Keratinocyte (primary cell): ENCODE measurements around the gene CYB5R4. TPM values are rescaled to one million over a fixed set of nuclear protein-coding genes. Genes with fewer than 3 reads are reported as not detected.
"Not testable (repeated sequence)": the region's sequence is repeated elsewhere in the genome, so short reads cannot be mapped to it uniquely, and the experiment has no call there.

Source experiments
- DNase-seq: peaks from one replicate; pipeline ENCODE4 v3.0.0-alpha.2; 2011; ENCODE audit warnings: low read depth, missing footprints, low spot score
- FAIRE-seq: peaks from 2 replicates; lab custom pipeline; 2011; peaks lifted over from hg19 to GRCh38; lab: Jason Lieb, UNC
- H2AFZ ChIP-seq: 2 replicates; pipeline ENCODE4 v1.6.0; 2012; ENCODE audit warnings: low read length, control low read depth, inconsistent platforms; ENCODE audit not compliant: control insufficient read depth
- H3K27ac ChIP-seq: 2 replicates; pipeline ENCODE4 v1.5.1; 2011; ENCODE audit warnings: low read length; ENCODE audit not compliant: control insufficient read depth, insufficient read depth
- H3K27me3 ChIP-seq: 3 replicates; pipeline ENCODE4 v1.6.0; 2011; ENCODE audit warnings: low read length; ENCODE audit not compliant: control insufficient read depth, insufficient read depth; ENCODE audit errors: extremely low read depth
- H3K36me3 ChIP-seq, 2 experiments: 2 replicates in 1 of 2; 3 replicates in 1 of 2; pipeline ENCODE4 v1.5.1; 2011; ENCODE audit warnings: low read length in 2 of 2, mild to moderate bottlenecking in 1 of 2; ENCODE audit not compliant: control insufficient read depth in 2 of 2, insufficient read depth in 2 of 2; ENCODE audit errors: extremely low read depth in 1 of 2
- H3K4me1 ChIP-seq: 3 replicates; pipeline ENCODE4 v1.5.1; 2011; ENCODE audit warnings: low read length; ENCODE audit not compliant: control insufficient read depth, insufficient read depth; ENCODE audit errors: extremely low read depth
- H3K4me2 ChIP-seq: 3 replicates; pipeline ENCODE4 v1.6.0; 2011; ENCODE audit warnings: low read depth, low read length; ENCODE audit not compliant: control insufficient read depth, insufficient read depth; ENCODE audit errors: extremely low read depth
- H3K4me3 ChIP-seq, 3 experiments: fragments of 200-600 bp in 1 of 3; sonication (generic) in 1 of 3; 2 replicates in 2 of 3; 3 replicates in 1 of 3; pipeline ENCODE4 v1.5.1; 2011 to 2016; ENCODE audit warnings: low read length in 3 of 3, mild to moderate bottlenecking in 3 of 3, control low read depth in 2 of 3, inconsistent platforms in 1 of 3, low read depth in 1 of 3, mixed read lengths in 1 of 3, mixed run types in 1 of 3, moderate library complexity in 1 of 3; ENCODE audit not compliant: control insufficient read depth in 2 of 3, insufficient read depth in 2 of 3; ENCODE audit errors: extremely low read depth in 1 of 3
- H3K79me2 ChIP-seq: 2 replicates; pipeline ENCODE4 v1.6.0; 2012; ENCODE audit warnings: low read length; ENCODE audit not compliant: control insufficient read depth, insufficient read depth
- H3K9ac ChIP-seq: 3 replicates; pipeline ENCODE4 v1.6.0; 2011; ENCODE audit warnings: low read length; ENCODE audit not compliant: control insufficient read depth, insufficient read depth; ENCODE audit errors: extremely low read depth
- H3K9me1 ChIP-seq: 3 replicates; pipeline ENCODE4 v1.6.0; 2011; ENCODE audit warnings: low read length; ENCODE audit not compliant: control insufficient read depth, insufficient read depth; ENCODE audit errors: extremely low read depth
- H3K9me3 ChIP-seq: 2 replicates; pipeline ENCODE4 v1.5.1; 2012; ENCODE audit warnings: low read depth, low read length; ENCODE audit not compliant: control insufficient read depth
- H4K20me1 ChIP-seq: 3 replicates; pipeline ENCODE4 v1.6.0; 2011; ENCODE audit warnings: low read length; ENCODE audit not compliant: control insufficient read depth, insufficient read depth; ENCODE audit errors: extremely low read depth
- EZH2 ChIP-seq: IDR thresholded peaks from one replicate; pipeline ENCODE4 v1.6.1; 2012; ENCODE audit warnings: inconsistent platforms, mild to moderate bottlenecking, low read length, moderate library complexity
- dilution Hi-C: fragments of 300-500 bp; cut with MboI; formaldehyde crosslinking; loops from one replicate; pipeline ENCODE4 v1.7.0; 2020; ENCODE audit warnings: low sequenced_read_pairs; ENCODE audit not compliant: extremely low pct_ligation_motif_present
- polyA plus RNA-seq, 5 experiments: library from polyadenylated mRNA; depleted of rRNA in 3 of 5; stranded (reverse) in 3 of 5; stranded (forward) in 1 of 5; unstranded in 1 of 5; fragments of >200 nt; gene quantifications; 1 replicate in 1 of 5; 2 replicates in 3 of 5; 3 replicates in 1 of 5; pipeline versions ENCODE4 v1.2.1 to v1.2.3, GENCODE V29; 2011 to 2012; ENCODE audit warnings: missing spikeins in 2 of 5, low read depth in 1 of 5, low replicate concordance in 1 of 5
- TF ChIP-seq, protein P1 (sequence below), 3 experiments: IDR thresholded peaks in 1 of 3; conservative IDR thresholded peaks in 1 of 3; optimal IDR thresholded peaks in 1 of 3; 2 replicates in 2 of 3; 3 replicates in 1 of 3; pipeline versions ENCODE3 to v1.5.1; 2011; ENCODE audit warnings: low read length in 3 of 3, mild to moderate bottlenecking in 3 of 3, moderate library complexity in 2 of 3, control low read depth in 1 of 3, inconsistent platforms in 1 of 3; ENCODE audit not compliant: insufficient read depth in 2 of 3; ENCODE audit errors: extremely low read depth in 1 of 3

Gene CYB5R4
- polyA plus RNA-seq, 1 donor (not counting 4 experiments of a cell fraction or from before 2014, with no cell fraction given) = 14.0 TPM

DNA sequence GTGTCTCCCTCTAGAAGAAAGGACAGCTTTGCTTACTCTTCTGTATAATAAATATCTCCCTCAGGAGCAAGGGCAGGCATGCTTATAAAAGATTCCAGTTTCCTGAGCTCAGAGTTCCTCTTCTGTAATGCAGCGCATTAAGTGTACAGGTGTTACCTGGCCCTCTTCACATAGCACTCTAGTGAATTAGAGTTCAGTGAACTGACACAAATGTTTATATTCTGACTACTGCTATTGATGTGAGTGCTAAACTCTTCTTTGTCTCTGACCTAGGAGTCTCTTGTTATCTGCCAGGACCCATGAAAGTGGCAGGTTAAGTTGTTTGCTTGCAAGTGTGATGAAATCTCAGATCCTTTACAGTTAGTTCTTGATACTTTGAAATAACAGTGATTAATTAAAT is 33.5 kb downstream of the CYB5R4 start:
- H3K4me1 ChIP-seq = no peaks in the 10 kb centered on the region
- no peaks in the 10 kb centered on the region for H4K20me1 ChIP-seq
- no peak overlapping the region for H2AFZ ChIP-seq
- dilution Hi-C loops = no loop called here
- no peak overlapping the region for H3K9ac ChIP-seq
- H3K27ac ChIP-seq = no peak overlapping the region
- H3K36me3 ChIP-seq = peaks cover 0 to 2% of the 10 kb centered on the region in 2 experiments
- H3K9me3 ChIP-seq = no peaks in the 10 kb centered on the region
- H3K27me3 ChIP-seq = no peaks in the 10 kb centered on the region
- no peaks in the 10 kb centered on the region for H3K9me1 ChIP-seq
- H3K4me3 ChIP-seq = no peak overlapping the region
- no peak overlapping the region for H3K4me2 ChIP-seq
- no peaks in the 10 kb centered on the region for H3K79me2 ChIP-seq
- no peak for DNase-seq
- FAIRE-seq = no peak
- TF ChIP-seq, protein P1, sequence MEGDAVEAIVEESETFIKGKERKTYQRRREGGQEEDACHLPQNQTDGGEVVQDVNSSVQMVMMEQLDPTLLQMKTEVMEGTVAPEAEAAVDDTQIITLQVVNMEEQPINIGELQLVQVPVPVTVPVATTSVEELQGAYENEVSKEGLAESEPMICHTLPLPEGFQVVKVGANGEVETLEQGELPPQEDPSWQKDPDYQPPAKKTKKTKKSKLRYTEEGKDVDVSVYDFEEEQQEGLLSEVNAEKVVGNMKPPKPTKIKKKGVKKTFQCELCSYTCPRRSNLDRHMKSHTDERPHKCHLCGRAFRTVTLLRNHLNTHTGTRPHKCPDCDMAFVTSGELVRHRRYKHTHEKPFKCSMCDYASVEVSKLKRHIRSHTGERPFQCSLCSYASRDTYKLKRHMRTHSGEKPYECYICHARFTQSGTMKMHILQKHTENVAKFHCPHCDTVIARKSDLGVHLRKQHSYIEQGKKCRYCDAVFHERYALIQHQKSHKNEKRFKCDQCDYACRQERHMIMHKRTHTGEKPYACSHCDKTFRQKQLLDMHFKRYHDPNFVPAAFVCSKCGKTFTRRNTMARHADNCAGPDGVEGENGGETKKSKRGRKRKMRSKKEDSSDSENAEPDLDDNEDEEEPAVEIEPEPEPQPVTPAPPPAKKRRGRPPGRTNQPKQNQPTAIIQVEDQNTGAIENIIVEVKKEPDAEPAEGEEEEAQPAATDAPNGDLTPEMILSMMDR (optimal IDR thresholded peaks at IDR 0.05 in 1 of 3, IDR thresholded peaks at IDR 0.05 in 1 of 3, conservative IDR thresholded peaks at IDR 0.05 in 1 of 3; ENCODE audit: extremely low read depth in 1 of 3, insufficient read depth in 2 of 3, low read length in 3 of 3) = no peak
- TF ChIP-seq EZH2 = no peak

DNA sequence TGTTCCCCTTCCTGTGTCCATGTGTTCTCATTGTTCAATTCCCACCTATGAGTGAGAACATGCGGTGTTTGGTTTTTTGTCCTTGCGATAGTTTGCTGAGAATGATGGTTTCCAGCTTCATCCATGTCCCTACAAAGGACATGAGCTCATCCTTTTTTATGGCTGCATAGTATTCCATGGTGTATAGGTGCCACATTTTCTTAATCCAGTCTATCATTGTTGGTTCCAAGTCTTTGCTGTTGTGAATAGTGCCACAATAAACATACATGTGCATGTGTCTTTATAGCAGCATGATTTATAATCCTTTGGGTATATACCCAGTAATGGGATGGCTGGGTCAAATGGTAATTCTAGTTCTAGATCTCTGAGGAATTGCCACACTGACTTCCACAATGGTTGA is 37.6 kb downstream of the CYB5R4 start:
- H3K4me1 ChIP-seq, H3K4me2 ChIP-seq, H3K9me1 ChIP-seq, DNase-seq, H4K20me1 ChIP-seq, dilution Hi-C loops, H3K27me3 ChIP-seq, H3K36me3 ChIP-seq, H3K9ac ChIP-seq, H2AFZ ChIP-seq, H3K79me2 ChIP-seq, H3K27ac ChIP-seq, FAIRE-seq, H3K9me3 ChIP-seq, H3K4me3 ChIP-seq: not testable (repeated sequence)

DNA sequence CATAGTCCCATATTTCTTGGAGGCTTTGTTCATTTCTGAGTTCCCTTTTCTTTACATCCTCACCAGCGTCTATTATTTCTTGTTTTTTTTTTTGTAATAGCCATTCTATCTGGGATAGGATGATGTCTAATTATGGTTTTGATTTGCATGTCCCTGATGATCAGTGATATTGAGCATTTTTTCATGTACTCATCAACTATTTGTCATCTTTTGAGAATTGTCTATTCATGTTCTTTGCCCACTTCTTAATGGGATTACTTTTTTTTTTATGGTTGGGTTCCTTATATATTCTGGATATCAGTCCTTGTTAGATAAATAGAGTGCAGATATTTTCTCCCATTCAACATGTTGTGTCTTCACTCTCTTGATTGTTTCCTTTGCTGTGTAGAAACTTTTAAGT is 42.1 kb downstream of the CYB5R4 start:
- Histone ChIP-seq H3K4me1 (no peaks in the 10 kb centered on the region), H3K79me2 (peaks cover 9% of the 10 kb centered on the region), H3K9ac (no peak overlapping the region), H2AFZ (no peak overlapping the region), H3K4me2 (no peak overlapping the region), H4K20me1 (no peaks in the 10 kb centered on the region), H3K4me3 (no peak overlapping the region), H3K27me3 (no peaks in the 10 kb centered on the region), H3K9me1 (no peaks in the 10 kb centered on the region), H3K36me3 (no peaks in the 10 kb centered on the region), H3K9me3 (no peaks in the 10 kb centered on the region), H3K27ac (no peak overlapping the region)
- DNase-seq (no peak), FAIRE-seq (no peak)
- dilution Hi-C loops = no loop called here
- no peak for TF ChIP-seq EZH2
- TF ChIP-seq, protein P1 (optimal IDR thresholded peaks at IDR 0.05 in 1 of 3, IDR thresholded peaks at IDR 0.05 in 1 of 3, conservative IDR thresholded peaks at IDR 0.05 in 1 of 3; ENCODE audit: extremely low read depth in 1 of 3, insufficient read depth in 2 of 3, low read length in 3 of 3) = no peak
